Lower leg skin (tissue), 3 donors: Measurements from ENCODE around the gene DUSP5.

ENCODE experiments used
- CTCF ChIP-seq, 3 donors: fragments of 450-650 bp; IDR thresholded peaks; one replicate each; pipeline ENCODE4 v1.5.1; 2016; ENCODE audit warnings: antibody characterized with exemption in 3 of 3, mild to moderate bottlenecking in 3 of 3, moderate library complexity in 2 of 3
- POLR2A ChIP-seq, 2 donors: fragments of 450-650 bp; IDR thresholded peaks; one replicate each; pipeline ENCODE4 v1.6.1; 2016 to 2017; ENCODE audit warnings: antibody characterized with exemption in 2 of 2, mild to moderate bottlenecking in 1 of 2, moderate library complexity in 1 of 2

GRCh38 chr10:110491346-110491745 is 6.4 kb upstream of the DUSP5 start:
- TF ChIP-seq CTCF (IDR thresholded peaks at IDR 0.05) (no peak), POLR2A (IDR thresholded peaks at IDR 0.05) (no peak)
